ENCODE results near the gene CADM2. TPM values are rescaled to one million over a fixed set of nuclear protein-coding genes. Genes with fewer than 3 reads are reported as not detected.

Gene CADM2
- total and polyA plus RNA-seq, 2 donors (not counting 3 experiments of a cell fraction or from before 2014, with no cell fraction given): not detected

- Histone ChIP-seq H3K9me1 (replicated peaks; ENCODE audit: control insufficient read depth, extremely low read depth, insufficient read depth, low read length) (no peaks in the 10 kb centered on the region), H3K9me3 (replicated peaks; ENCODE audit: control insufficient read depth, insufficient read depth, low read length) (no peaks in the 10 kb centered on the region), H4K20me1 (replicated peaks; ENCODE audit: control insufficient read depth, extremely low read depth, insufficient read depth, low read length) (no peaks in the 10 kb centered on the region), H3K79me2 (ENCODE audit: control insufficient read depth, insufficient read depth, low read length) (no peaks in the 10 kb centered on the region), H3K4me3 (replicated peaks in 1 of 3; ENCODE audit: insufficient read depth in 1 of 3, low read depth in 1 of 3, low read length in 3 of 3) (no peak overlapping the region), H3K36me3 (ENCODE audit: control insufficient read depth in 2 of 2, extremely low read depth in 1 of 2, insufficient read depth in 2 of 2, low read length in 2 of 2) (no peaks in the 10 kb centered on the region), H3K27me3 (ENCODE audit: control insufficient read depth in 2 of 2, insufficient read depth in 2 of 2, low read length in 2 of 2) (no peaks in the 10 kb centered on the region), H3K4me1 (ENCODE audit: control insufficient read depth, extremely low read depth, insufficient read depth, low read length) (no peaks in the 10 kb centered on the region), H2AFZ (ENCODE audit: low read depth, low read length) (no peak overlapping the region), H3K27ac (ENCODE audit: insufficient read depth, low read depth, low read length) (no peak overlapping the region), H3K9ac (replicated peaks; ENCODE audit: extremely low read depth, insufficient read depth, low read length) (no peak overlapping the region), H3K4me2 (ENCODE audit: insufficient read depth, low read length) (no peak overlapping the region)
- FAIRE-seq (no peak), DNase-seq (ENCODE audit: low read depth, low spot score) (no peak)
- intact Hi-C loops (cut with micrococcal nuclease) (no loop called here), dilution Hi-C loops (cut with MboI; ENCODE audit: extremely low pct_ligation_motif_present, low sequenced_read_pairs) (no loop called here)
- no TSS peak for BruUV-seq (replicated peaks)
- TF ChIP-seq POLR2AphosphoS5 (IDR thresholded peaks at IDR 0.05; ENCODE audit: insufficient read depth, low read depth, low read length) (no peak), CTCF (IDR thresholded peaks at IDR 0.05; ENCODE audit: extremely low read depth in 1 of 2, insufficient read depth in 1 of 2, low read depth in 1 of 2, low read length in 2 of 2) (no peak), GATA2 (IDR thresholded peaks at IDR 0.05; ENCODE audit: insufficient read depth, insufficient read length, low read depth, low read length) (no peak), FOS (IDR thresholded peaks at IDR 0.05; ENCODE audit: borderline replicate concordance, insufficient read depth, low read length) (no peak), MYC (IDR thresholded peaks at IDR 0.05; ENCODE audit: low read depth, low read length) (no peak), EZH2 (IDR thresholded peaks at IDR 0.05; ENCODE audit: borderline replicate concordance, low read depth, low read length, severe bottlenecking) (no peak), JUN (IDR thresholded peaks at IDR 0.05; ENCODE audit: borderline replicate concordance, insufficient read depth, insufficient read length, low read depth) (no peak), POLR2A (IDR thresholded peaks at IDR 0.05; ENCODE audit: low read depth, low read length) (no peak)
- TF ChIP-seq, protein P1, sequence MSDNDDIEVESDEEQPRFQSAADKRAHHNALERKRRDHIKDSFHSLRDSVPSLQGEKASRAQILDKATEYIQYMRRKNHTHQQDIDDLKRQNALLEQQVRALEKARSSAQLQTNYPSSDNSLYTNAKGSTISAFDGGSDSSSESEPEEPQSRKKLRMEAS (IDR thresholded peaks at IDR 0.05; ENCODE audit: insufficient read depth, insufficient read length): no peak
- CTCF ChIA-PET: no interaction called here
- POLR2A ChIA-PET: no interaction called here
These were observed 576.7 kb downstream of the CADM2 start for GRCh38 chr3:85535517-85535916.
